Peyer's patch (tissue), 4 donors: ENCODE measurements around the gene VIM.

Experiments used
- POLR2A ChIP-seq, 2 donors: fragments of 450-650 bp; IDR thresholded peaks; one replicate each; pipeline ENCODE4 v1.5.1; 2017; ENCODE audit warnings: antibody characterized with exemption in 2 of 2, mild to moderate bottlenecking in 2 of 2, moderate library complexity in 2 of 2
- TF ChIP-seq, protein P1 (sequence below), 6 experiments: fragments of 450-650 bp in 4 of 6; fragments of 200-600 bp in 2 of 6; sonication (generic) in 1 of 6; IDR thresholded peaks; one replicate each; pipeline ENCODE4 v1.5.1; 2017 to 2019; ENCODE audit warnings: antibody characterized with exemption in 6 of 6, mild to moderate bottlenecking in 3 of 6, moderate library complexity in 1 of 6

DNA sequence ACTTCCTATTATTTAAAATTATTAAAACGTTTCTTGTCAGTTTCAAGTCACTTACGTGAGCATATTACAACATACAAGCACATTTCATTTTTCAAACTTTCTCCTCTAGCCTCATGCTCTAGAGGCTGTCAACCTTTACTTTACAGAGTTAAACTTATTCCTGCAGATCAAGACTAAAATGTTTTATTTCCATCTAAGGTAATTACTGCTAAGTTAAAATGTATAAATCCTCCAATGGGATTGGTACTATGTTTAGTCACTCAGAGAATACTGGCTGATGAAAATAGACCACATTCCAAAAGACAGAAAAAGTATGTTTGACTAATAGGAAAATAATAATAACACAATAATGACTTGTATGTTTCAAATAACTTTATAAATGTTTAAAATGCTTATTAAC, 18.2 kb upstream of the VIM start:
- TF ChIP-seq, protein P1, sequence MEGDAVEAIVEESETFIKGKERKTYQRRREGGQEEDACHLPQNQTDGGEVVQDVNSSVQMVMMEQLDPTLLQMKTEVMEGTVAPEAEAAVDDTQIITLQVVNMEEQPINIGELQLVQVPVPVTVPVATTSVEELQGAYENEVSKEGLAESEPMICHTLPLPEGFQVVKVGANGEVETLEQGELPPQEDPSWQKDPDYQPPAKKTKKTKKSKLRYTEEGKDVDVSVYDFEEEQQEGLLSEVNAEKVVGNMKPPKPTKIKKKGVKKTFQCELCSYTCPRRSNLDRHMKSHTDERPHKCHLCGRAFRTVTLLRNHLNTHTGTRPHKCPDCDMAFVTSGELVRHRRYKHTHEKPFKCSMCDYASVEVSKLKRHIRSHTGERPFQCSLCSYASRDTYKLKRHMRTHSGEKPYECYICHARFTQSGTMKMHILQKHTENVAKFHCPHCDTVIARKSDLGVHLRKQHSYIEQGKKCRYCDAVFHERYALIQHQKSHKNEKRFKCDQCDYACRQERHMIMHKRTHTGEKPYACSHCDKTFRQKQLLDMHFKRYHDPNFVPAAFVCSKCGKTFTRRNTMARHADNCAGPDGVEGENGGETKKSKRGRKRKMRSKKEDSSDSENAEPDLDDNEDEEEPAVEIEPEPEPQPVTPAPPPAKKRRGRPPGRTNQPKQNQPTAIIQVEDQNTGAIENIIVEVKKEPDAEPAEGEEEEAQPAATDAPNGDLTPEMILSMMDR (IDR thresholded peaks at IDR 0.05) = no peak
- TF ChIP-seq POLR2A (IDR thresholded peaks at IDR 0.05) = no peak
